ENCODE data around the gene NECTIN1. TPM values are rescaled to one million over a fixed set of nuclear protein-coding genes. Genes with fewer than 3 reads are reported as not detected.

The NECTIN1 gene
- total and polyA plus RNA-seq, 9 donors = 7.9 to 44.3 (median 28.2) TPM

GRCh38 chr11:119673759-119674336 is 55.2 kb downstream of the NECTIN1 start:
- Histone ChIP-seq H3K4me3 (ENCODE audit: low read length) (no peak overlapping the region), H3K27me3 (ENCODE audit: control insufficient read depth, insufficient read depth, low read length) (no peaks in the 10 kb centered on the region), H3K27ac (ENCODE audit: low read length) (no peak overlapping the region), H3K9me3 (replicated peaks; ENCODE audit: control insufficient read depth, low read depth, low read length) (no peaks in the 10 kb centered on the region), H3K4me1 (ENCODE audit: control insufficient read depth, insufficient read depth, low read length) (peaks cover 48% of the 10 kb centered on the region), H3K36me3 (ENCODE audit: control insufficient read depth, insufficient read depth, low read length) (peaks cover 41% of the 10 kb centered on the region)
- 53% methylated on average over 13 of the region's 15 CpGs for WGBS (ENCODE audit: insufficient coverage)
- peak; percentile 45 for DNase-seq

- no peaks in the 10 kb centered on the region for H3K9me3 ChIP-seq (replicated peaks; ENCODE audit: control insufficient read depth, low read depth, low read length)
- H3K27me3 ChIP-seq (ENCODE audit: control insufficient read depth, insufficient read depth, low read length) = no peaks in the 10 kb centered on the region
- peaks cover 39% of the 10 kb centered on the region for H3K36me3 ChIP-seq (ENCODE audit: control insufficient read depth, insufficient read depth, low read length)
- peaks cover 48% of the 10 kb centered on the region for H3K4me1 ChIP-seq (ENCODE audit: control insufficient read depth, insufficient read depth, low read length)
- H3K4me3 ChIP-seq (ENCODE audit: low read length) = no peak overlapping the region
- DNase-seq = no peak
- peak overlapping the region; percentile 38 for H3K27ac ChIP-seq (ENCODE audit: low read length)
- 91% methylated on average over 5 of the region's 13 CpGs for WGBS (ENCODE audit: insufficient coverage)
These were observed 55.8 kb downstream of the NECTIN1 start for GRCh38 chr11:119673052-119673758.

GRCh38 chr11:119672597-119672996 is 56.4 kb downstream of the NECTIN1 start:
- Histone ChIP-seq H3K27me3 (ENCODE audit: control insufficient read depth, insufficient read depth, low read length) (no peaks in the 10 kb centered on the region), H3K27ac (ENCODE audit: low read length) (peak overlapping the region; percentile 50), H3K9me3 (replicated peaks; ENCODE audit: control insufficient read depth, low read depth, low read length) (no peaks in the 10 kb centered on the region), H3K4me1 (ENCODE audit: control insufficient read depth, insufficient read depth, low read length) (peaks cover 48% of the 10 kb centered on the region), H3K4me3 (ENCODE audit: low read length) (no peak overlapping the region), H3K36me3 (ENCODE audit: control insufficient read depth, insufficient read depth, low read length) (peaks cover 32% of the 10 kb centered on the region)
- WGBS (ENCODE audit: insufficient coverage) = 82% methylated on average over 7 of the region's 7 CpGs
- DNase-seq = no peak

GRCh38 chr11:119671561-119672015 is 57.4 kb downstream of the NECTIN1 start:
- Histone ChIP-seq H3K4me1 (ENCODE audit: control insufficient read depth, insufficient read depth, low read length) (peaks cover 56% of the 10 kb centered on the region), H3K27ac (ENCODE audit: low read length) (peak overlapping the region; percentile 87), H3K36me3 (ENCODE audit: control insufficient read depth, insufficient read depth, low read length) (peaks cover 22% of the 10 kb centered on the region), H3K9me3 (replicated peaks; ENCODE audit: control insufficient read depth, low read depth, low read length) (no peaks in the 10 kb centered on the region), H3K4me3 (ENCODE audit: low read length) (no peak overlapping the region), H3K27me3 (ENCODE audit: control insufficient read depth, insufficient read depth, low read length) (no peaks in the 10 kb centered on the region)
- DNase-seq = peak; percentile 97
- WGBS (ENCODE audit: insufficient coverage) = 6% methylated on average over 9 of the region's 12 CpGs

- peak; percentile 97 for DNase-seq
- WGBS (ENCODE audit: insufficient coverage) = no CpG with 5 or more reads among the region's 5 CpGs
- Histone ChIP-seq H3K4me1 (ENCODE audit: control insufficient read depth, insufficient read depth, low read length) (peaks cover 56% of the 10 kb centered on the region), H3K27ac (ENCODE audit: low read length) (peak overlapping the region; percentile 87), H3K4me3 (ENCODE audit: low read length) (no peak overlapping the region), H3K36me3 (ENCODE audit: control insufficient read depth, insufficient read depth, low read length) (peaks cover 17% of the 10 kb centered on the region), H3K9me3 (replicated peaks; ENCODE audit: control insufficient read depth, low read depth, low read length) (no peaks in the 10 kb centered on the region), H3K27me3 (ENCODE audit: control insufficient read depth, insufficient read depth, low read length) (no peaks in the 10 kb centered on the region)
These were observed 57.9 kb downstream of the NECTIN1 start for GRCh38 chr11:119671051-119671450.

GRCh38 chr11:119669487-119669886 is 59.5 kb downstream of the NECTIN1 start:
- DNase-seq = no peak
- peaks cover 10% of the 10 kb centered on the region for H3K36me3 ChIP-seq (ENCODE audit: control insufficient read depth, insufficient read depth, low read length)
- no peaks in the 10 kb centered on the region for H3K9me3 ChIP-seq (replicated peaks; ENCODE audit: control insufficient read depth, low read depth, low read length)
- no peak overlapping the region for H3K27ac ChIP-seq (ENCODE audit: low read length)
- H3K4me3 ChIP-seq (ENCODE audit: low read length) = no peak overlapping the region
- peaks cover 69% of the 10 kb centered on the region for H3K4me1 ChIP-seq (ENCODE audit: control insufficient read depth, insufficient read depth, low read length)
- WGBS (ENCODE audit: insufficient coverage) = 38% methylated on average over 5 of the region's 5 CpGs
- no peaks in the 10 kb centered on the region for H3K27me3 ChIP-seq (ENCODE audit: control insufficient read depth, insufficient read depth, low read length)

GRCh38 chr11:119668676-119669075 is 60.3 kb downstream of the NECTIN1 start:
- Histone ChIP-seq H3K4me1 (ENCODE audit: control insufficient read depth, insufficient read depth, low read length) (peaks cover 70% of the 10 kb centered on the region), H3K27ac (ENCODE audit: low read length) (no peak overlapping the region), H3K36me3 (ENCODE audit: control insufficient read depth, insufficient read depth, low read length) (peaks cover 6% of the 10 kb centered on the region), H3K9me3 (replicated peaks; ENCODE audit: control insufficient read depth, low read depth, low read length) (no peaks in the 10 kb centered on the region), H3K4me3 (ENCODE audit: low read length) (no peak overlapping the region), H3K27me3 (ENCODE audit: control insufficient read depth, insufficient read depth, low read length) (no peaks in the 10 kb centered on the region)
- WGBS (ENCODE audit: insufficient coverage) = no CpG with 5 or more reads among the region's 1 CpG
- DNase-seq = no peak

- H3K4me1 ChIP-seq (ENCODE audit: control insufficient read depth, insufficient read depth, low read length) = peaks cover 70% of the 10 kb centered on the region
- DNase-seq = peak; percentile 81
- no peaks in the 10 kb centered on the region for H3K27me3 ChIP-seq (ENCODE audit: control insufficient read depth, insufficient read depth, low read length)
- H3K4me3 ChIP-seq (ENCODE audit: low read length) = no peak overlapping the region
- 29% methylated on average over 8 of the region's 17 CpGs for WGBS (ENCODE audit: insufficient coverage)
- H3K27ac ChIP-seq (ENCODE audit: low read length) = no peak overlapping the region
- H3K36me3 ChIP-seq (ENCODE audit: control insufficient read depth, insufficient read depth, low read length) = peaks cover 2% of the 10 kb centered on the region
- no peaks in the 10 kb centered on the region for H3K9me3 ChIP-seq (replicated peaks; ENCODE audit: control insufficient read depth, low read depth, low read length)
These were observed 62.4 kb downstream of the NECTIN1 start for GRCh38 chr11:119666463-119667131.

- Histone ChIP-seq H3K27me3 (ENCODE audit: control insufficient read depth, insufficient read depth, low read length) (no peaks in the 10 kb centered on the region), H3K4me1 (ENCODE audit: control insufficient read depth, insufficient read depth, low read length) (peaks cover 70% of the 10 kb centered on the region), H3K4me3 (ENCODE audit: low read length) (no peak overlapping the region), H3K27ac (ENCODE audit: low read length) (no peak overlapping the region), H3K9me3 (replicated peaks; ENCODE audit: control insufficient read depth, low read depth, low read length) (no peaks in the 10 kb centered on the region), H3K36me3 (ENCODE audit: control insufficient read depth, insufficient read depth, low read length) (peaks cover 2% of the 10 kb centered on the region)
- no peak for DNase-seq
- 85% methylated on average over 9 of the region's 10 CpGs for WGBS (ENCODE audit: insufficient coverage)
These were observed 62.9 kb downstream of the NECTIN1 start for GRCh38 chr11:119666061-119666460.

GRCh38 chr11:119664701-119665420 is 64.1 kb downstream of the NECTIN1 start:
- no peak overlapping the region for H3K4me3 ChIP-seq (ENCODE audit: low read length)
- peaks cover 2% of the 10 kb centered on the region for H3K36me3 ChIP-seq (ENCODE audit: control insufficient read depth, insufficient read depth, low read length)
- 81% methylated on average over 29 of the region's 44 CpGs for WGBS (ENCODE audit: insufficient coverage)
- H3K9me3 ChIP-seq (replicated peaks; ENCODE audit: control insufficient read depth, low read depth, low read length) = no peaks in the 10 kb centered on the region
- no peak overlapping the region for H3K27ac ChIP-seq (ENCODE audit: low read length)
- no peaks in the 10 kb centered on the region for H3K27me3 ChIP-seq (ENCODE audit: control insufficient read depth, insufficient read depth, low read length)
- no peak for DNase-seq
- peaks cover 73% of the 10 kb centered on the region for H3K4me1 ChIP-seq (ENCODE audit: control insufficient read depth, insufficient read depth, low read length)

Measured in muscle of leg (tissue), 11 donors.